H1 (cell line): Measurements from ENCODE around the gene SMIM17. TPM values are rescaled to one million over a fixed set of nuclear protein-coding genes. Genes with fewer than 3 reads are reported as not detected.

ENCODE experiments used
- CTCF ChIA-PET: fragments of 300-600 bp; sonication (Branson Sonifier 250); formaldehyde crosslinking; loops from one replicate; lab custom pipeline; 2021; ENCODE audit not compliant: partially characterized antibody; lab: Charles Lee
- POLR2A ChIA-PET: fragments of 300-600 bp; sonication (Branson Sonifier 250); formaldehyde crosslinking; loops from one replicate; lab custom pipeline; 2021; ENCODE audit warnings: inconsistent platforms; ENCODE audit not compliant: partially characterized antibody; lab: Charles Lee
- DNase-seq, 2 experiments: peaks; one replicate each; pipeline versions ENCODE4 v3.0.0 to v3.0.0-alpha.2; 2010 to 2022; ENCODE audit warnings: low spot score in 2 of 2, low read depth in 1 of 2, mixed read lengths in 1 of 2
- FAIRE-seq: peaks from 2 replicates; lab custom pipeline; 2011; peaks lifted over from hg19 to GRCh38; lab: Jason Lieb, UNC
- H2AFZ ChIP-seq: 2 replicates; pipeline ENCODE4 v1.8.1; 2012; ENCODE audit warnings: low read length, inconsistent platforms
- H2AK5ac ChIP-seq: 2 replicates; pipeline ENCODE4 v1.6.1; 2013; ENCODE audit warnings: low read depth, low read length
- H2BK120ac ChIP-seq: replicated peaks from 2 replicates; pipeline ENCODE3; 2013; ENCODE audit warnings: low read depth, low read length, inconsistent platforms
- H2BK12ac ChIP-seq: 2 replicates; pipeline ENCODE4 v1.6.1; 2013; ENCODE audit warnings: low read depth, low read length
- H2BK15ac ChIP-seq: 2 replicates; pipeline ENCODE4 v1.6.1; 2013; ENCODE audit warnings: low read length
- H2BK20ac ChIP-seq: 2 replicates; pipeline ENCODE4 v1.6.1; 2013; ENCODE audit warnings: low read length
- H2BK5ac ChIP-seq: 2 replicates; pipeline ENCODE4 v1.6.1; 2013; ENCODE audit warnings: low read depth, low read length
- H3K14ac ChIP-seq: 2 replicates; pipeline ENCODE4 v1.6.1; 2013; ENCODE audit warnings: inconsistent platforms; ENCODE audit not compliant: insufficient read length
- H3K18ac ChIP-seq: 2 replicates; pipeline ENCODE4 v1.6.1; 2013; ENCODE audit warnings: low read length; ENCODE audit errors: extremely low read depth
- H3K23ac ChIP-seq: 2 replicates; pipeline ENCODE4 v1.6.1; 2013; ENCODE audit warnings: inconsistent platforms; ENCODE audit not compliant: insufficient read length
- H3K23me2 ChIP-seq: 2 replicates; pipeline ENCODE4 v1.6.1; 2013; ENCODE audit warnings: low read depth, low read length
- H3K27ac ChIP-seq: 2 replicates; pipeline ENCODE4 v1.6.1; 2011; ENCODE audit warnings: low read depth, low read length, inconsistent platforms
- H3K27me3 ChIP-seq, 4 experiments: replicated peaks in 1 of 4; 1 replicate in 1 of 4; 2 replicates in 3 of 4; pipeline versions ENCODE4 v1.6.1 to v1.8.1; 2011 to 2013; ENCODE audit warnings: low read length in 3 of 4, mild to moderate bottlenecking in 3 of 4, inconsistent platforms in 2 of 4, mixed read lengths in 2 of 4, moderate library complexity in 1 of 4; ENCODE audit not compliant: control insufficient read depth in 3 of 4, insufficient read depth in 3 of 4; ENCODE audit errors: extremely low read depth in 1 of 4
- H3K36me3 ChIP-seq, 4 experiments: 2 replicates each; pipeline versions ENCODE4 v1.6.1 to v1.8.1; 2011 to 2013; ENCODE audit warnings: mild to moderate bottlenecking in 4 of 4, low read length in 3 of 4, moderate library complexity in 2 of 4, control low read depth in 1 of 4, inconsistent platforms in 1 of 4; ENCODE audit not compliant: insufficient read depth in 4 of 4, control insufficient read depth in 2 of 4
- H3K4ac ChIP-seq: replicated peaks from 2 replicates; pipeline ENCODE3; 2013; ENCODE audit warnings: low read length, low read depth, mixed read lengths, inconsistent platforms; ENCODE audit not compliant: insufficient read length
- H3K4me1 ChIP-seq, 4 experiments: replicated peaks in 1 of 4; 1 replicate in 1 of 4; 2 replicates in 3 of 4; pipeline versions ENCODE4 v1.6.1 to v1.8.1; 2011 to 2013; ENCODE audit warnings: low read length in 3 of 4, inconsistent platforms in 2 of 4, mixed read lengths in 1 of 4; ENCODE audit not compliant: insufficient read depth in 4 of 4, control insufficient read depth in 3 of 4
- H3K4me2 ChIP-seq, 2 experiments: 2 replicates each; pipeline versions ENCODE4 v1.6.1 to v1.8.1; 2011 to 2013; ENCODE audit warnings: low read depth in 2 of 2, low read length in 2 of 2, control low read depth in 1 of 2, inconsistent platforms in 1 of 2, mild to moderate bottlenecking in 1 of 2; ENCODE audit not compliant: insufficient read depth in 1 of 2
- H3K4me3 ChIP-seq, 4 experiments: fragments of 200-600, 300-600 bp in 1 of 4; sonication (generic), shearing (Covaris generic), sonication (Bioruptor Twin) in 1 of 4; 2 replicates each; pipeline versions ENCODE4 v1.5.1 to v1.8.1; 2011 to 2016; ENCODE audit warnings: low read length in 4 of 4, low read depth in 3 of 4, control low read depth in 2 of 4, inconsistent platforms in 2 of 4, mild to moderate bottlenecking in 2 of 4, mixed read lengths in 1 of 4, moderate library complexity in 1 of 4; ENCODE audit not compliant: insufficient read depth in 2 of 4; ENCODE audit errors: extremely low read depth in 1 of 4
- H3K56ac ChIP-seq: replicated peaks from 2 replicates; pipeline ENCODE3; 2013; ENCODE audit warnings: low read depth, mild to moderate bottlenecking, mixed read lengths, low read length, inconsistent platforms; ENCODE audit not compliant: insufficient read length
- H3K79me1 ChIP-seq: 2 replicates; pipeline ENCODE4 v1.6.1; 2013; ENCODE audit warnings: low read depth, low read length, control low read depth
- H3K79me2 ChIP-seq, 2 experiments: 2 replicates each; pipeline versions ENCODE4 v1.6.1 to v1.8.1; 2012 to 2013; ENCODE audit warnings: low read length in 2 of 2, mild to moderate bottlenecking in 2 of 2, inconsistent platforms in 1 of 2; ENCODE audit not compliant: insufficient read depth in 2 of 2, control insufficient read depth in 1 of 2
- H3K9ac ChIP-seq, 4 experiments: replicated peaks in 1 of 4; 1 replicate in 1 of 4; 2 replicates in 3 of 4; pipeline versions ENCODE4 v1.6.1 to v1.8.1; 2011 to 2013; ENCODE audit warnings: low read depth in 3 of 4, low read length in 3 of 4, control low read depth in 2 of 4, mild to moderate bottlenecking in 2 of 4, moderate library complexity in 2 of 4, inconsistent platforms in 1 of 4; ENCODE audit errors: extremely low read depth in 1 of 4
- H3K9me3 ChIP-seq, 2 experiments: 2 replicates each; pipeline versions ENCODE4 v1.6.1 to v1.8.1; 2012 to 2013; ENCODE audit warnings: mild to moderate bottlenecking in 2 of 2, moderate library complexity in 2 of 2, control low read depth in 1 of 2, inconsistent platforms in 1 of 2, low read depth in 1 of 2, low read length in 1 of 2, mixed read lengths in 1 of 2; ENCODE audit not compliant: insufficient read depth in 2 of 2
- H4K20me1 ChIP-seq, 2 experiments: replicated peaks in 1 of 2; 2 replicates each; pipeline versions ENCODE3 to v1.8.1; 2011 to 2013; ENCODE audit warnings: inconsistent platforms in 2 of 2, low read length in 2 of 2, mild to moderate bottlenecking in 1 of 2; ENCODE audit not compliant: insufficient read depth in 2 of 2, control insufficient read depth in 1 of 2
- H4K5ac ChIP-seq: 2 replicates; pipeline ENCODE4 v1.6.1; 2013; ENCODE audit warnings: low read length, low read depth, mixed read lengths, inconsistent platforms; ENCODE audit not compliant: insufficient read length
- H4K8ac ChIP-seq: 2 replicates; pipeline ENCODE4 v1.8.0; 2013; ENCODE audit warnings: mild to moderate bottlenecking, moderate library complexity, low read length, inconsistent platforms; ENCODE audit not compliant: insufficient read depth; ENCODE audit errors: extremely low read depth
- H4K91ac ChIP-seq: replicated peaks from 2 replicates; pipeline ENCODE3; 2013; ENCODE audit warnings: low read length, mixed read lengths, inconsistent platforms; ENCODE audit not compliant: insufficient read length
- BRCA1 ChIP-seq: IDR thresholded peaks from 2 replicates; pipeline ENCODE4 v1.6.1; 2012; ENCODE audit warnings: low read depth, low read length, improper control_type of control experiment
- KDM4A ChIP-seq: IDR thresholded peaks from one replicate; pipeline ENCODE4 v1.7.1; 2012; ENCODE audit warnings: low read depth, mild to moderate bottlenecking, moderate library complexity, low read length, inconsistent platforms; ENCODE audit not compliant: severe bottlenecking
- POLR2AphosphoS5 ChIP-seq: IDR thresholded peaks from 2 replicates; pipeline ENCODE4 v1.6.1; 2011; ENCODE audit warnings: low read depth, low read length
- SAP30 ChIP-seq: fragments of 300-600 bp; sonication (generic); IDR thresholded peaks from 2 replicates; pipeline ENCODE4 v1.7.1; 2012; ENCODE audit warnings: low read length, moderate library complexity, mild to moderate bottlenecking, inconsistent platforms; ENCODE audit not compliant: insufficient read depth, insufficient replicate concordance
- WGBS, 2 experiments: shearing (Covaris generic) in 1 of 2; methylation state at CpG; one replicate each; pipeline versions ENCODE4 v1.1.6 to v1.1.7; 2013 to 2015; ENCODE audit warnings: low lambda C conversion rate in 2 of 2, mixed read lengths in 2 of 2, inconsistent platforms in 1 of 2, low coverage in 1 of 2, missing lambda C conversion rate in 1 of 2; ENCODE audit not compliant: insufficient replicate concordance in 2 of 2, insufficient coverage in 1 of 2, insufficient read length in 1 of 2; ENCODE audit errors: extremely low coverage in 1 of 2, missing lambda C conversion rate in 1 of 2; 5-methylcytosine and 5-hydroxymethylcytosine counted together
- polyA plus RNA-seq, 7 experiments: library from polyadenylated mRNA; depleted of rRNA in 3 of 7; stranded (reverse) in 5 of 7; unstranded in 2 of 7; fragments of >200 nt in 5 of 7; fragments of 200-250 nt in 2 of 7; gene quantifications; 1 replicate in 5 of 7; 2 replicates in 1 of 7; 4 replicates in 1 of 7; pipeline versions ENCODE4 v1.2.1 to v1.2.3, GENCODE V29; 2011 to 2013; ENCODE audit warnings: missing spikeins in 2 of 7, mixed read lengths in 2 of 7
- total RNA-seq: library from RNA; stranded (reverse); fragmentation: NEBNext Ultra II Directional; extraction: Animal tissue kit (Norgen Biotek cat#: 25700); gene quantifications from 2 replicates; pipeline ENCODE4 v1.2.1, GENCODE V29; 2021
- TF ChIP-seq, protein P1 (sequence below): IDR thresholded peaks from 2 replicates; pipeline ENCODE4 v1.6.1; 2012; ENCODE audit warnings: low read length, inconsistent platforms

The SMIM17 gene
- total and polyA plus RNA-seq, 2 of the 8 experiments (the other 6 are each of a cell fraction or from before 2014, with no cell fraction given): 0.06 TPM; not detected in 1

GRCh38 chr19:56678205-56678604, 35.2 kb downstream of the SMIM17 start:
- no peak overlapping the region for H3K18ac ChIP-seq
- DNase-seq: no peak
- POLR2A ChIA-PET: no interaction called here
- no peak overlapping the region for H3K56ac ChIP-seq
- no peak overlapping the region for H2AFZ ChIP-seq
- H2BK5ac ChIP-seq: no peak overlapping the region
- no peak overlapping the region for H2BK12ac ChIP-seq
- H2BK120ac ChIP-seq: no peak overlapping the region
- H3K23me2 ChIP-seq: no peaks in the 10 kb centered on the region
- H3K36me3 ChIP-seq: no peaks in the 10 kb centered on the region
- no peak overlapping the region for H3K9ac ChIP-seq
- CTCF ChIA-PET: no interaction called here
- H3K4ac ChIP-seq: no peak overlapping the region
- H3K79me2 ChIP-seq: no peaks in the 10 kb centered on the region
- no peak overlapping the region for H4K5ac ChIP-seq
- H3K27me3 ChIP-seq: no peaks in the 10 kb centered on the region
- no peak for FAIRE-seq
- H4K20me1 ChIP-seq: no peaks in the 10 kb centered on the region
- H4K8ac ChIP-seq: no peak overlapping the region
- no peak overlapping the region for H3K27ac ChIP-seq
- H3K4me1 ChIP-seq: no peaks in the 10 kb centered on the region
- H3K9me3 ChIP-seq: peaks cover 44 to 87% of the 10 kb centered on the region in 2 experiments
- no peak overlapping the region for H3K14ac ChIP-seq
- H2AK5ac ChIP-seq: no peak overlapping the region
- H3K4me2 ChIP-seq: no peak overlapping the region
- no peak overlapping the region for H2BK20ac ChIP-seq
- no peak overlapping the region for H3K23ac ChIP-seq
- H4K91ac ChIP-seq: no peak overlapping the region
- H3K79me1 ChIP-seq: no peaks in the 10 kb centered on the region
- no peak overlapping the region for H2BK15ac ChIP-seq
- 84% methylated on average over 8 of the region's 8 CpGs; no CpG with 5 or more reads in 1 of the 2 experiments for WGBS, 2 experiments
- no peak overlapping the region for H3K4me3 ChIP-seq
- no peak for TF ChIP-seq SAP30
- TF ChIP-seq POLR2AphosphoS5: no peak
- TF ChIP-seq, protein P1, sequence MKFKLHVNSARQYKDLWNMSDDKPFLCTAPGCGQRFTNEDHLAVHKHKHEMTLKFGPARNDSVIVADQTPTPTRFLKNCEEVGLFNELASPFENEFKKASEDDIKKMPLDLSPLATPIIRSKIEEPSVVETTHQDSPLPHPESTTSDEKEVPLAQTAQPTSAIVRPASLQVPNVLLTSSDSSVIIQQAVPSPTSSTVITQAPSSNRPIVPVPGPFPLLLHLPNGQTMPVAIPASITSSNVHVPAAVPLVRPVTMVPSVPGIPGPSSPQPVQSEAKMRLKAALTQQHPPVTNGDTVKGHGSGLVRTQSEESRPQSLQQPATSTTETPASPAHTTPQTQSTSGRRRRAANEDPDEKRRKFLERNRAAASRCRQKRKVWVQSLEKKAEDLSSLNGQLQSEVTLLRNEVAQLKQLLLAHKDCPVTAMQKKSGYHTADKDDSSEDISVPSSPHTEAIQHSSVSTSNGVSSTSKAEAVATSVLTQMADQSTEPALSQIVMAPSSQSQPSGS: no peak
- TF ChIP-seq KDM4A: no peak
- TF ChIP-seq BRCA1: no peak
